Measurements from ENCODE around the gene KLK4. TPM values are rescaled to one million over a fixed set of nuclear protein-coding genes. Genes with fewer than 3 reads are reported as not detected.

KLK4 gene
- total and polyA plus RNA-seq, 7 experiments from 2014 or later = not detected

GRCh38 chr19:50874211-50874610 lies 37.0 kb downstream of the KLK4 start:
- Histone ChIP-seq H3K27me3 (ENCODE audit: control insufficient read depth in 2 of 2, insufficient read depth in 2 of 2, low read length in 2 of 2) (no peaks in the 10 kb centered on the region), H3K4me1 (ENCODE audit: control insufficient read depth in 2 of 2, insufficient read depth in 2 of 2, low read length in 2 of 2) (no peaks in the 10 kb centered on the region), H3K4me3 (ENCODE audit: low read length) (no peak overlapping the region), H3K9me3 (ENCODE audit: control insufficient read depth in 2 of 3, low read length in 3 of 3) (no peaks in the 10 kb centered on the region), H3K36me3 (ENCODE audit: control insufficient read depth in 2 of 3, insufficient read depth in 3 of 3, low read length in 3 of 3) (no peaks in the 10 kb centered on the region), H3K27ac (ENCODE audit: low read depth, low read length) (no peak overlapping the region)
- ATAC-seq (no peak), DNase-seq (no peak)
- H3K27me3 Mint-ChIP-seq = peaks cover 2 to 44% (median 32%) of the 10 kb centered on the region in 5 donors
- peaks cover 0 to 4% (median 0%) of the 10 kb centered on the region in 5 donors for H3K36me3 Mint-ChIP-seq
- no peak overlapping the region for H3K4me3 Mint-ChIP-seq
- no peak overlapping the region for H3K27ac Mint-ChIP-seq
- H3K9me3 Mint-ChIP-seq = peaks cover 0 to 3% (median 0%) of the 10 kb centered on the region in 11 donors
- H3K4me1 Mint-ChIP-seq = peaks cover 0 to 2% (median 0%) of the 10 kb centered on the region in 7 donors
- POLR2A ChIA-PET = no interaction called here
- CTCF ChIA-PET = no interaction called here
- intact Hi-C loops (cut with micrococcal nuclease) = no loop called here

- no peaks in the 10 kb centered on the region for H3K36me3 ChIP-seq (ENCODE audit: control insufficient read depth in 2 of 3, insufficient read depth in 3 of 3, low read length in 3 of 3)
- DNase-seq (no peak), ATAC-seq (no peak)
- peaks cover 0 to 3% (median 0%) of the 10 kb centered on the region in 11 donors for H3K9me3 Mint-ChIP-seq
- H3K27me3 ChIP-seq (ENCODE audit: control insufficient read depth in 2 of 2, insufficient read depth in 2 of 2, low read length in 2 of 2) = no peaks in the 10 kb centered on the region
- peaks cover 0 to 4% (median 0%) of the 10 kb centered on the region in 5 donors for H3K36me3 Mint-ChIP-seq
- no peak within 1 kb of the TSS for H3K27ac ChIP-seq (ENCODE audit: low read depth, low read length)
- H3K27ac Mint-ChIP-seq = no peak within 1 kb of the TSS
- intact Hi-C loops (cut with micrococcal nuclease) = no loop called here
- CTCF ChIA-PET = no interaction called here
- H3K27me3 Mint-ChIP-seq = peaks cover 0 to 36% (median 27%) of the 10 kb centered on the region in 5 donors
- POLR2A ChIA-PET = no interaction called here
- no peak within 1 kb of the TSS for H3K4me3 ChIP-seq (ENCODE audit: low read length)
- no peak within 1 kb of the TSS for H3K4me3 Mint-ChIP-seq
- no peaks in the 10 kb centered on the region for H3K9me3 ChIP-seq (ENCODE audit: control insufficient read depth in 2 of 3, low read length in 3 of 3)
- no peaks in the 10 kb centered on the region for H3K4me1 ChIP-seq (ENCODE audit: control insufficient read depth in 2 of 2, insufficient read depth in 2 of 2, low read length in 2 of 2)
- H3K4me1 Mint-ChIP-seq = peaks cover 0 to 2% (median 0%) of the 10 kb centered on the region in 7 donors
These were observed 38.1 kb downstream of the KLK4 start, which contains the start of gene KLK2 for GRCh38 chr19:50873056-50873455. TSS of gene KLK2 (plus strand) at chr19:50873439. CDS start at chr19:50873474, 35 bp downstream.

GRCh38 chr19:50870417-50871089 lies 40.6 kb downstream of the KLK4 start:
- CTCF ChIA-PET = no interaction called here
- Histone ChIP-seq H3K27me3 (ENCODE audit: control insufficient read depth in 2 of 2, insufficient read depth in 2 of 2, low read length in 2 of 2) (no peaks in the 10 kb centered on the region), H3K36me3 (ENCODE audit: control insufficient read depth in 2 of 3, insufficient read depth in 3 of 3, low read length in 3 of 3) (no peaks in the 10 kb centered on the region), H3K9me3 (ENCODE audit: control insufficient read depth in 2 of 3, low read length in 3 of 3) (no peaks in the 10 kb centered on the region), H3K4me1 (ENCODE audit: control insufficient read depth in 2 of 2, insufficient read depth in 2 of 2, low read length in 2 of 2) (no peaks in the 10 kb centered on the region), H3K27ac (ENCODE audit: low read depth, low read length) (no peak overlapping the region), H3K4me3 (ENCODE audit: low read length) (no peak overlapping the region)
- no peak for ATAC-seq
- intact Hi-C loops (cut with micrococcal nuclease) = no loop called here
- DNase-seq = no peak
- Mint-ChIP-seq H3K9me3 (peaks cover 0 to 3% (median 0%) of the 10 kb centered on the region in 11 donors), H3K36me3 (peaks cover 0 to 4% (median 0%) of the 10 kb centered on the region in 5 donors), H3K4me3 (no peak overlapping the region), H3K4me1 (no peaks in the 10 kb centered on the region), H3K27ac (no peak overlapping the region), H3K27me3 (peaks cover 9 to 52% (median 34%) of the 10 kb centered on the region in 5 donors)
- POLR2A ChIA-PET = no interaction called here

- intact Hi-C loops (cut with micrococcal nuclease) = no loop called here
- H3K4me1 Mint-ChIP-seq = no peaks in the 10 kb centered on the region
- ATAC-seq = no peak
- H3K27ac Mint-ChIP-seq = no peak overlapping the region
- H3K4me1 ChIP-seq (ENCODE audit: control insufficient read depth in 2 of 2, insufficient read depth in 2 of 2, low read length in 2 of 2) = no peaks in the 10 kb centered on the region
- H3K36me3 ChIP-seq (ENCODE audit: control insufficient read depth in 2 of 3, insufficient read depth in 3 of 3, low read length in 3 of 3) = no peaks in the 10 kb centered on the region
- H3K27me3 Mint-ChIP-seq = peaks cover 14 to 62% (median 39%) of the 10 kb centered on the region in 5 donors
- CTCF ChIA-PET = no interaction called here
- H3K36me3 Mint-ChIP-seq = peaks cover 0 to 4% (median 0%) of the 10 kb centered on the region in 5 donors
- H3K9me3 ChIP-seq (ENCODE audit: control insufficient read depth in 2 of 3, low read length in 3 of 3) = no peaks in the 10 kb centered on the region
- POLR2A ChIA-PET = no interaction called here
- no peaks in the 10 kb centered on the region for H3K27me3 ChIP-seq (ENCODE audit: control insufficient read depth in 2 of 2, insufficient read depth in 2 of 2, low read length in 2 of 2)
- no peak overlapping the region for H3K4me3 ChIP-seq (ENCODE audit: low read length)
- H3K4me3 Mint-ChIP-seq = no peak overlapping the region
- peaks cover 0 to 3% (median 0%) of the 10 kb centered on the region in 11 donors for H3K9me3 Mint-ChIP-seq
- DNase-seq = no peak
- H3K27ac ChIP-seq (ENCODE audit: low read depth, low read length) = no peak overlapping the region
These were observed 41.7 kb downstream of the KLK4 start for GRCh38 chr19:50869479-50869878.

- Mint-ChIP-seq H3K4me1 (peaks cover 0 to 8% (median 0%) of the 10 kb centered on the region in 7 donors), H3K36me3 (peaks cover 0 to 8% (median 0%) of the 10 kb centered on the region in 5 donors), H3K27ac (no peak overlapping the region), H3K27me3 (peaks cover 18 to 73% (median 54%) of the 10 kb centered on the region in 5 donors), H3K4me3 (no peak overlapping the region), H3K9me3 (peaks cover 0 to 21% (median 3%) of the 10 kb centered on the region in 11 donors)
- CTCF ChIA-PET = no interaction called here
- H3K9me3 ChIP-seq (ENCODE audit: control insufficient read depth in 2 of 3, low read length in 3 of 3) = no peaks in the 10 kb centered on the region
- ATAC-seq (no peak), DNase-seq (no peak)
- intact Hi-C loops (cut with micrococcal nuclease) = no loop called here
- H3K27ac ChIP-seq (ENCODE audit: low read depth, low read length) = no peak overlapping the region
- H3K4me3 ChIP-seq (ENCODE audit: low read length) = no peak overlapping the region
- no peaks in the 10 kb centered on the region for H3K4me1 ChIP-seq (ENCODE audit: control insufficient read depth in 2 of 2, insufficient read depth in 2 of 2, low read length in 2 of 2)
- peaks cover 0 to 4% of the 10 kb centered on the region in 2 donors for H3K27me3 ChIP-seq (ENCODE audit: control insufficient read depth in 2 of 2, insufficient read depth in 2 of 2, low read length in 2 of 2)
- no peaks in the 10 kb centered on the region for H3K36me3 ChIP-seq (ENCODE audit: control insufficient read depth in 2 of 3, insufficient read depth in 3 of 3, low read length in 3 of 3)
- POLR2A ChIA-PET = no interaction called here
These were observed 49.5 kb downstream of the KLK4 start for GRCh38 chr19:50861496-50862286.

- POLR2A ChIA-PET = no interaction called here
- no peak for ATAC-seq
- H3K27me3 Mint-ChIP-seq = peaks cover 12 to 73% (median 54%) of the 10 kb centered on the region in 5 donors
These were observed 50.2 kb downstream of the KLK4 start for GRCh38 chr19:50861010-50861409.

More at GRCh38 chr19:50861010-50861409, 50.2 kb downstream of the KLK4 start:
- H3K9me3 Mint-ChIP-seq = peaks cover 0 to 21% (median 3%) of the 10 kb centered on the region in 11 donors
- H3K36me3 Mint-ChIP-seq = peaks cover 0 to 8% (median 0%) of the 10 kb centered on the region in 5 donors
- peaks cover 0 to 8% (median 0%) of the 10 kb centered on the region in 7 donors for H3K4me1 Mint-ChIP-seq
- Histone ChIP-seq H3K27me3 (ENCODE audit: control insufficient read depth in 2 of 2, insufficient read depth in 2 of 2, low read length in 2 of 2) (peaks cover 0 to 4% of the 10 kb centered on the region in 2 donors), H3K36me3 (ENCODE audit: control insufficient read depth in 2 of 3, insufficient read depth in 3 of 3, low read length in 3 of 3) (no peaks in the 10 kb centered on the region), H3K4me3 (ENCODE audit: low read length) (no peak overlapping the region), H3K27ac (ENCODE audit: low read depth, low read length) (no peak overlapping the region), H3K9me3 (ENCODE audit: control insufficient read depth in 2 of 3, low read length in 3 of 3) (no peaks in the 10 kb centered on the region), H3K4me1 (ENCODE audit: control insufficient read depth in 2 of 2, insufficient read depth in 2 of 2, low read length in 2 of 2) (no peaks in the 10 kb centered on the region)
- no peak for DNase-seq
- intact Hi-C loops (cut with micrococcal nuclease) = no loop called here
- CTCF ChIA-PET = no interaction called here
- H3K4me3 Mint-ChIP-seq = no peak overlapping the region
- H3K27ac Mint-ChIP-seq = no peak overlapping the region
